BJ (cell line): ENCODE results near the gene DDX11. TPM values are rescaled to one million over a fixed set of nuclear protein-coding genes. Genes with fewer than 3 reads are reported as not detected.

Experiments
- CTCF ChIA-PET: fragments of 350-600 bp; formaldehyde crosslinking; extraction: SDS; loops from one replicate; lab custom pipeline; 2021; ENCODE audit warnings: antibody characterized with exemption, inconsistent platforms; lab: Yijun Ruan, JAX
- POLR2A ChIA-PET: fragments of 300-600 bp; sonication (Branson Sonifier 250); formaldehyde crosslinking; extraction: SDS; loops from one replicate; lab custom pipeline; 2021; ENCODE audit warnings: antibody characterized with exemption; lab: Charles Lee
- DNase-seq: peaks from one replicate; pipeline ENCODE4 v3.0.0-alpha.2; 2011; ENCODE audit warnings: low read depth
- H3K27me3 ChIP-seq: 2 replicates; pipeline ENCODE4 v1.6.0; 2011; ENCODE audit warnings: low read length; ENCODE audit not compliant: control insufficient read depth, insufficient read depth
- H3K36me3 ChIP-seq: 2 replicates; pipeline ENCODE4 v1.5.1; 2011; ENCODE audit warnings: low read length; ENCODE audit not compliant: control insufficient read depth, insufficient read depth
- H3K4me3 ChIP-seq: 2 replicates; pipeline ENCODE4 v1.5.1; 2011; ENCODE audit warnings: low read depth, mild to moderate bottlenecking, control low read depth, low read length
- CTCF ChIP-seq: IDR thresholded peaks from 2 replicates; pipeline ENCODE4 v1.5.1; 2011; ENCODE audit warnings: low read depth, mild to moderate bottlenecking, control low read depth, inconsistent platforms, low read length, moderate library complexity; ENCODE audit not compliant: insufficient read depth
- polyA plus RNA-seq: library from polyadenylated mRNA; depleted of rRNA; stranded (reverse); fragments of >200 nt; gene quantifications from 2 replicates; pipeline ENCODE4 v1.2.3, GENCODE V29; 2011

Gene DDX11
- polyA plus RNA-seq, 1 experiment = 12.8 TPM

DNA sequence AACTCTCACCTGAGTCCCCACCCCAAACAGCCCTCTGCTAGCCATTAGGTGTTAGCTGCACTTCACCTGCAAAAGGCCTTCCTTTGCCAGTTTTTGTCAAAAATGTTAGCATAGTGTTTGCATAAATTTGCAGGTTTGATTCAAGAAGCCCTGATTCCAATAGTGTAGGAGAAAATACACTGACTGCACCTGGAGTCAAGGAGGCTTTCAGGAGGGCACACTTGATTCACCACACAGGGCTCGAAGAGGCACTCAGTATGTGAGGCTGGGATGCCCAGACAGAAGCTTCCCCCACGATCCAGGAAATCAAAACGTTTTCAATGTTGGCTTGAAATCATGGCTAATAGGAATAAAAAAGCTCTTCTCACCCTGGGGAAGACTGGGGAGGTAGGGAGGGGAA lies 40.5 kb upstream of the DDX11 start:
- ChIA-PET POLR2A (no interaction called here), CTCF (no interaction called here)
- no peak for DNase-seq

GRCh38 chr12:31033681-31034080 lies 40.0 kb upstream of the DDX11 start:
- Histone ChIP-seq H3K36me3 (no peaks in the 10 kb centered on the region), H3K4me3 (no peak overlapping the region), H3K27me3 (peaks cover 3% of the 10 kb centered on the region)
- no peak for TF ChIP-seq CTCF
- DNase-seq = no peak
- CTCF ChIA-PET = no interaction called here
- POLR2A ChIA-PET = no interaction called here

More for the DNA sequence above, 40.5 kb upstream of the DDX11 start:
- Histone ChIP-seq H3K36me3 (no peaks in the 10 kb centered on the region), H3K27me3 (peaks cover 3% of the 10 kb centered on the region), H3K4me3 (no peak overlapping the region)
- TF ChIP-seq CTCF = no peak

GRCh38 chr12:31034372-31034771 lies 39.3 kb upstream of the DDX11 start:
- POLR2A ChIA-PET = interaction anchor here (0.7 kb wide), 1 partner anchor 19 kb away, joined by 10 read pairs; no protein-coding TSS in a partner anchor
- Histone ChIP-seq H3K36me3 (no peaks in the 10 kb centered on the region), H3K27me3 (peaks cover 3% of the 10 kb centered on the region), H3K4me3 (no peak overlapping the region)
- CTCF ChIA-PET = interaction anchor here (0.7 kb wide), 1 partner anchor 12 kb away, joined by 3 read pairs; no protein-coding TSS in a partner anchor
- no peak for TF ChIP-seq CTCF
- no peak for DNase-seq

DNA sequence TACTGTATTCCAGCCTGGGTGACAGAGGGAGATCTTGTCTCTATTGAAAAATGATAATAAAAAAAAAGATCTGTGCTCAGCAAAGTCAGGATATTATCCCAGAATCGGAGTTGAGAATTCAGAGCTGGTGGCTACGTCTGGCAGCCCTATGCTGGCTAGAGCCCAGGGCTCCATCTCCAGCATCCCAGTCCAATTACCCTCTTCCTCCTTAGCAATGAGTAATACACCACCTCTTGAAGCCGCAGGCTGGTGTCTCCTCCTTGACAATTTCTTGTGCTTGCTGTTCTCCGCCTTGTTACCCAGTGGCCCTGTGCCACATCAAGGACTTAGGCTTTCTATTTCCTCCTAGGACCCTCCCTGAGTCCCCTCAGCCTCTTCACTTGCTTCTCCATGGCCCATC lies 38.4 kb upstream of the DDX11 start:
- peaks cover 1% of the 10 kb centered on the region for H3K27me3 ChIP-seq
- TF ChIP-seq CTCF = no peak
- DNase-seq = no peak
- ChIA-PET POLR2A (no interaction called here), CTCF (interaction anchor here (0.7 kb wide), 1 partner anchor 23 kb away, joined by 3 read pairs; no protein-coding TSS in a partner anchor)
- H3K36me3 ChIP-seq = no peaks in the 10 kb centered on the region
- no peak overlapping the region for H3K4me3 ChIP-seq

DNA sequence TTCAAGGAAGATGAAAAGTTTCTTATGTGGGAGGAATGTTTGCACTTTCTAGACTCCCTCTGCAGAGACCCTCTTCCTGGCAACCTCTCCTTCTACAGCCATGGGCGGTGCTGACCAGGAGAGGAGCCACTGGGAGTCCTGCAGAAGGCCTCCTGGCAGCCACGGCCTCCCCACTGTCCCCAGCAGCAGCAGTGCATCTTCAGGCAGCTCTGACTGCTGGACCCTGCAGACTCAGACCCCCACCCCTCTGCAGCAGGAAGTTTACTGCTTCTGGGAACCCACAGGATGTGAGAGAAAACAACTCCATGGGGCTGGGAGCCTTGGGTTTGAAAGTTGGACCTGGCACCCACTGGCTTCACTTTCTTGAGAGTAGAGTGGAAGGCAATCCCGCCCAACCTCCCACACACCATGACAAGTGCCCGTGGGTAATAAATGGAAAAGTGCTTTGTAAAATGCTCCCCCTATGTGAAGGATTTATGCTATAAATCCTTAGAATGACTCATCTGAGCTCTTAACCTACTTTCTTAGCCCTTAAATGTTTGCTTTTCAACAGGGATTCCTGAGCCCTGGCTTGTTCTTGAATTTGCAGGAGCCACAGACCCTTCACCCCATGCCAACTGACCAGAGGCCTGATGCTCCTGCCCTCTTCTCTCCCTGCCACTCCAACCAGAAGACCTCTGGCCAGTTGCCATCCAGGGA lies 37.5 kb upstream of the DDX11 start:
- Histone ChIP-seq H3K36me3 (no peaks in the 10 kb centered on the region), H3K27me3 (peaks cover 1% of the 10 kb centered on the region), H3K4me3 (no peak overlapping the region)
- POLR2A ChIA-PET = no interaction called here
- no peak for TF ChIP-seq CTCF
- CTCF ChIA-PET = no interaction called here
- DNase-seq = no peak
